ENCODE results near the gene CCDC51.
"Not testable (repeated sequence)": the region's sequence is repeated elsewhere in the genome, so short reads cannot be mapped to it uniquely, and the experiment has no call there.

Gene CCDC51

DNA sequence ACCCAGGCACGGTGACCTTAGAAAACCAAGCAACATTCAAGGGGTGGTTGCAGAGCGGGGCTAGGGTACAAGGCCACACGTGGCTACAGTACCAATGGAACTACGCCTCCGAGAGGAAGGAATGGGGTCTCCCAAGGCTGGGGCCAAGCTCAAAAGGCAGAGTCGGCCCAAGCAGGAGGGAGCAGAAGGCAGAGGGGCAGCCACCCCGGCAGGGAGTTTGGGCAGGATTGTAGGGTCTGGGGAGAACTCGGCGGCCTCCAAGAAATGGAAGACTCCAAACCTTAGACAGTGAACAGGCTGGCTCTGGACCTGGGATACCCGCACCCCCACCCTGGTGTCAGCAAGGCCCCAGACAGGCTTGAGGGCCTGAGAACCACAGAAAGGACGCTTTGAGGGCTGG, 35.3 kb upstream of the CCDC51 start:
- TF ChIP-seq, protein P1, sequence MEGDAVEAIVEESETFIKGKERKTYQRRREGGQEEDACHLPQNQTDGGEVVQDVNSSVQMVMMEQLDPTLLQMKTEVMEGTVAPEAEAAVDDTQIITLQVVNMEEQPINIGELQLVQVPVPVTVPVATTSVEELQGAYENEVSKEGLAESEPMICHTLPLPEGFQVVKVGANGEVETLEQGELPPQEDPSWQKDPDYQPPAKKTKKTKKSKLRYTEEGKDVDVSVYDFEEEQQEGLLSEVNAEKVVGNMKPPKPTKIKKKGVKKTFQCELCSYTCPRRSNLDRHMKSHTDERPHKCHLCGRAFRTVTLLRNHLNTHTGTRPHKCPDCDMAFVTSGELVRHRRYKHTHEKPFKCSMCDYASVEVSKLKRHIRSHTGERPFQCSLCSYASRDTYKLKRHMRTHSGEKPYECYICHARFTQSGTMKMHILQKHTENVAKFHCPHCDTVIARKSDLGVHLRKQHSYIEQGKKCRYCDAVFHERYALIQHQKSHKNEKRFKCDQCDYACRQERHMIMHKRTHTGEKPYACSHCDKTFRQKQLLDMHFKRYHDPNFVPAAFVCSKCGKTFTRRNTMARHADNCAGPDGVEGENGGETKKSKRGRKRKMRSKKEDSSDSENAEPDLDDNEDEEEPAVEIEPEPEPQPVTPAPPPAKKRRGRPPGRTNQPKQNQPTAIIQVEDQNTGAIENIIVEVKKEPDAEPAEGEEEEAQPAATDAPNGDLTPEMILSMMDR (conservative IDR thresholded peaks at IDR 0.05; ENCODE audit: control insufficient read depth, insufficient read depth, low read depth, low read length): no peak
- no peak for DNase-seq (ENCODE audit: low read depth)
- H3K4me3 ChIP-seq (ENCODE audit: control insufficient read depth, low read depth, low read length): no peak overlapping the region

DNA sequence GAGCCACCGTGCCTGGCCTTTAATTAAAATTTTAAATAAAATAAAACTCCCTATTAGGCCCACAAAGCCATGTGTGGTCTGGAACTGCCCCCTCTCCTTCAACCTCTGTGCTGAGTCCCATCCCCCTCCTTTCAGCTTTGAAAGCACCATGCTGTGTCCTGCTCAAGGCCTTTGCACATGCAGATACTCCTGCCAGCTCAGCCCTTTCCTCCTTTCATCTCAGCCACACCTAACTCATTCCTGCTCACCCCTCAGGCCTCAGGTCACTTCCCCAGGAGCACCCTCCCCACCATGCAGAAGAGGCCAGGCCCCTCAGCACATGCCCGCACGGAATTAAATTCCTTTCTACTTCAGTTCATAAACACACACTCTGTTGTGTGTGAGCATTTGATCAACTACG, 34.7 kb upstream of the CCDC51 start:
- DNase-seq (ENCODE audit: low read depth): no peak
- no peak overlapping the region for H3K4me3 ChIP-seq (ENCODE audit: control insufficient read depth, low read depth, low read length)

DNA sequence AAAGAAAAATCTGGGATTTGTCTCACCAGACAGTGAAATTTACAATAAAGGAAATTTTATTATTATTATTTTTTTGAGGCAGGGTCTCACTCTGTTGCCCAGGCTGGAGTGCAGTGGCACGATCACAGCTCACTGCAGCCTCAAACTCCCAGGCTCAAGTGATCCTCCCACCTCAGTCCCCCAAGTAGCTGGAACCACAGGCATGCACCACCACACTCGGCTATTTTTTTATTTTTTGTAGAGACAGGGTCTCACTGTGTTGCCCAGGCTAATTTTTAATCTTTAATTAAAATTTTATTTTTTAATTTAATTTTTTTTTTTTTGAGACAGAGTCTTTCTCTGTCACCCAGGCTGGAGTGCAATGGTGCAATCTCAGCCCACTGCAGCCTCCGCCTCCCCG, 34.1 kb upstream of the CCDC51 start:
- DNase-seq (ENCODE audit: low read depth); H3K4me3 ChIP-seq (ENCODE audit: control insufficient read depth, low read depth, low read length): not testable (repeated sequence)

More for the DNA sequence above, 34.7 kb upstream of the CCDC51 start:
- TF ChIP-seq, protein P1 (conservative IDR thresholded peaks at IDR 0.05; ENCODE audit: control insufficient read depth, insufficient read depth, low read depth, low read length): no peak

DNA sequence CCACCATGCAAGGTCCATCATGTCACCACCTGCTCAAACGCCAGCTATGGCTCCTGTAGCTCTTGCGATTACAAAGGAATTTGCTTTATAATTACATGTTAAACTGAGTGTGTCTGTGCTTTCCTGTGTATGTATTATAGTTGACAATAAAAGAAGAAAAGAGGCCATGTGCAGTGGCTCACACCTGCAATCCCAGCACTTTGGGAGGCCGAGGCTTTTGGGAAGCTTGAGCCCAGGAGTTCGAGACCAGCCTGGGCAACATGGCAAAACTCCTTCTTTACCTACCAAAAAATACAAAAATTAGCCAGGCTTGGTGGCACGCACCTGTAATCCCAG, 33.7 kb upstream of the CCDC51 start:
- DNase-seq (ENCODE audit: low read depth): no peak
- TF ChIP-seq, protein P1 (conservative IDR thresholded peaks at IDR 0.05; ENCODE audit: control insufficient read depth, insufficient read depth, low read depth, low read length): no peak
- H3K4me3 ChIP-seq (ENCODE audit: control insufficient read depth, low read depth, low read length): no peak overlapping the region

DNA sequence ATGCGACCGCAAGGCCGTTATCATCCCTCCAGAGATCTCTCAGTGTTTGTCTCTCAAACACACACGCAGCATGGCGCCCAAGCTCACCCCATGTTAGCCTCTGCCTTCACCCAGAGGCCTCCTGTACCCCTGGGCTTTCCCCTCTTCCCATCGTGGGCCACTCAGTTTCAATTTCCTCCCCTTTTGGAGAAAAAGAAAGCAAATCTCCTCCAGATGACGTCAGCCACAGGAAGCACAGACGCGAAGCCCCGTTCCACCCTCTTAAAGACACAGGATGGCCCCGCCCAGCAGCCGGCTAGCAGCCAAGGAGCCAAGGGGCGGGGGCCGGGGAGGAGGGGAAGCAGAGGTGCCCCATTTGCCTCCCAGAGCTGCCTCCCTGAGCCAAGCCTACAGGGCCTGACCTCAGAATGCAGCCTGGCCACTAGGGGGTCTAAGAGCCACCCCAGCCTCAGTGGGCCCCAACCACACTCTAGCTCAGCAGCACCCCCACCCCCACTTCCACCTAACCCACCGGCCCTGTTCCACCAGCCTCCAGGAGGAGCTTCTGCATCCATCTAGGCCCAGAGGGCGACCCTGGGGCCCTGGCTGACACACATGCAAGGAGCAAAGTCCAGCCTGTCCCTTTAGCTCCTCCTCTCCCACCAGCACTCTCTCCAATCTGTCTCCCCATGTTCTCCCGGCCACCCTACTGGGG, 33.2 kb upstream of the CCDC51 start:
- TF ChIP-seq, protein P1 (conservative IDR thresholded peaks at IDR 0.05; ENCODE audit: control insufficient read depth, insufficient read depth, low read depth, low read length): no peak
- peak; percentile 90 for DNase-seq (ENCODE audit: low read depth)

DNA sequence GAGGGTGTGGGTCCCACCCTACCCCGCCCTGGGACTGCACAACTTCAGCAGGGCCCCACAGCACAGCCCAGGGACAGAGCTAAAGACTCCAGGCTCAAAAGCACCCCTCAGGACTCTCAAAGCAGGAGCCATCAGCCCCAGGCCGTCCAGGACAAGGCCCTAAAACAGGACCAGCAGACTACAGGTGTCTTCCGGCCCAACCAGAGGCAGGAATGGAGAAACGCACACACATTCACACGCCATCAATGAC, 32.7 kb upstream of the CCDC51 start:
- no peak for DNase-seq (ENCODE audit: low read depth)
- TF ChIP-seq, protein P1 (conservative IDR thresholded peaks at IDR 0.05; ENCODE audit: control insufficient read depth, insufficient read depth, low read depth, low read length): peak; percentile 4
- H3K4me3 ChIP-seq (ENCODE audit: control insufficient read depth, low read depth, low read length): peak overlapping the region; percentile 95

More for the DNA sequence above, 33.2 kb upstream of the CCDC51 start:
- peak overlapping the region; percentile 95 for H3K4me3 ChIP-seq (ENCODE audit: control insufficient read depth, low read depth, low read length)

DNA sequence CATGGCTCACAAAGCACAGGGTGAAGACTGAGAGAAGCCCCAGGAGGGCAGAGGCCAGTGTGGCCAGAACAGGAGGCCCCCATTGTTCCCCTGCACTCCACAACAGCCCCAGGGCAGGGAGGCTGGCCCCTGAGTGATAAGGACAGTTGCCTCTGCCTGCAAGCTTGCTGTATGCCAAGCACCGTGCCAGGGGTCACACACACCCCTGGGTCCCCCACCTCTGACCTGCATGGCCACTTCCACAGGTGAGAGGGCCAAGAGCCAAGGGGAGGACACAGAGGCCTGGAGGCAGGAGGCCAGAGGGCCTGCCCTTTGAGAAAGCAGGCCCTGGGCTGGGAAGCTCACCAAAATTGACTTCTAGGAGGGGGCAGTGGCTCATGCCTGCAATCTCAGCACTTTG, 30.4 kb upstream of the CCDC51 start:
- TF ChIP-seq, protein P1 (conservative IDR thresholded peaks at IDR 0.05; ENCODE audit: control insufficient read depth, insufficient read depth, low read depth, low read length): no peak
- DNase-seq (ENCODE audit: low read depth): no peak
- no peak overlapping the region for H3K4me3 ChIP-seq (ENCODE audit: control insufficient read depth, low read depth, low read length)
